ENCODE data around the gene TTBK1.

The TTBK1 gene

DNA sequence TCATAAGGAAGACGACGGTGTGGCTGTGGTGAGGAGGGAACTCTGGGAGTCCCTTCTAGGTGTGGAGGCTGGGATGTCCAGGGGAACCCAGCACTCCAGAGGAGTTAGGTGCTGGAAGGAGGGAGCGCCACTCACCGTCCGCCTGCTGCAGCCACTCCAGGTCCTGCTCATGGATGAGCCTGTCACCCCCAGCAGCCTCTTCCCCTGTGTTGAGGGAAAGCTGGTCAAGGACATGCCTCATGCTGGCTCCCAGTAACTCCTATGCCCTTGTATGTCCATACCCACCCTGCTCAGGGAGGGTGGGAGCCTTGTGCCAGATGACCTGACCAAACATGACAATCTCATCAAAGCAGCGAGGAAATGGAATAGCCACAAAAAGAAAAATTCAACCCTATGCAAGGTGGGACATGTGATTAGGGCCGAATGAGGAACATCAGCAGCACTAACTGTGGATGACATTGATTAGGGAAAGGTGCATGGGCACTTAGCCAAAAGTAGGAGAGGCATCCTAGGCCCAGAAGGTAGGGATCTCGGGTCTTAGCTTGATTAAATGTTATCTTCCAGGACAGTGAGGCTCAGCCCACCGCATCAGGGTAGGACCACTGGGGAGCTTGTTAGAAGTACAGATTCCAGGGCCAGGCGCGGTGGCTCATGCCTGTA, 17.0 kb upstream of the TTBK1 start:
- DNase-seq: no peak

GRCh38 chr6:43228951-43229802, 14.1 kb upstream of the TTBK1 start, which contains the start of gene DNPH1:
Gene DNPH1, minus strand, starts transcription at chr6:43229481. Its CDS starts 25 bp downstream, at chr6:43229456.
- peak; percentile 74 for DNase-seq

GRCh38 chr6:43229803-43230620, 13.3 kb upstream of the TTBK1 start:
- no peak for DNase-seq

- no peak for DNase-seq
Measured at GRCh38 chr6:43231053-43231452, 12.2 kb upstream of the TTBK1 start.

- DNase-seq: no peak
Measured at GRCh38 chr6:43231735-43232450, 11.4 kb upstream of the TTBK1 start.

DNA sequence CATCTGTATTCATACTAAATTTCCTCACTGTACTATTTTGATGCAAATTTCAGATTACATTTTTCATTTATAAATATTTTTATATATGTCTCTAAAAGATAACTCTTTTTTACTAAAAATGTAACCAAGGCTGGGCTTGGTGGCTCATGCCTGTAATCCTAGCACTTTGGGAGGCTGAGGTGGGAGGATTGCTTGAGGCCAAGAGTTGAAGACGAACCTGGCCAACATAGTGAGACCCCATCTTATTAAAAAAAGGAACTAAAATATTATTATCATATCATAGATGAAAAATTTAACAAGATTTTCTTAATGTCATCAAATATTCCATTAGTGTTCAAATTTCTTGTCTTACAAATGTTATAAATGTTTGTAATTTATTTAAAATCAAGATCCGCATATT, 7.4 kb upstream of the TTBK1 start:
- no peak for DNase-seq

DNA sequence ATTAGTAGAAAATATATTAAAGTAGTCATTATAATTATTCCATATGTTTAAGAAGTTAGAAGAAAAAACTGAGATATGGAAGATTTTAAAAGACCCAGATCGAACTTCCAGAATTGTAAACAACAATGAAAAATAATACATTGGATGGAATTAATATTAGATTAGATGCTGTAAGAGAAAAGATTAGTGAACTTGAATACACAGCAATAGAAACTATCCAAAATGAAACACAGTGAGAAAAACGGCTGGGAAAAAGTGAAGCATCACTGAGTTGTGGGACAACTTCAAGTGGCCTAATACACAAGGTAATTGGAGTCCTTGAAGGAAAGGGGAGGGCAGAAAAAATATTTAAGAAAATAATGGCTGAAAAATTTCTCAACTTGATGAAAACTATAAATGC, 4.2 kb upstream of the TTBK1 start:
- no peak for DNase-seq

DNA sequence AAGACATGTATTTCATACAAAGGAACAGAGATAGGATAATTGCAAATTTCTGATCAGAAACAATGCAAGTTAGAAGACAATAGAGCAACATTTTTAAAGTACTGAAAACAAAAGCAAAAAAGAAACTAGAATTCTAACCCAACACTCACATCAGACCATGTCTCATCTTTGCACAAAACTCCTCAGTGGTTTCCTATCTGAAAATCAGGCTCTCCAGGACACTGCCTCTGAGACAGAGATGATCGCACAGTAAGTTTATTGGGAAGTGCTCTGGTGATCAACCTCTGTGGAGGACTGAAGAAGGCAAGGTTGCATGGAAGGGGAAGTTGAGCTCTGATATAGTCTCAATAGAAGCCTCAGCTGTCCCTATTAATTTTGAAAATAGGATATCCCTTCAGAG, 2.3 kb upstream of the TTBK1 start:
- DNase-seq: no peak

DNA sequence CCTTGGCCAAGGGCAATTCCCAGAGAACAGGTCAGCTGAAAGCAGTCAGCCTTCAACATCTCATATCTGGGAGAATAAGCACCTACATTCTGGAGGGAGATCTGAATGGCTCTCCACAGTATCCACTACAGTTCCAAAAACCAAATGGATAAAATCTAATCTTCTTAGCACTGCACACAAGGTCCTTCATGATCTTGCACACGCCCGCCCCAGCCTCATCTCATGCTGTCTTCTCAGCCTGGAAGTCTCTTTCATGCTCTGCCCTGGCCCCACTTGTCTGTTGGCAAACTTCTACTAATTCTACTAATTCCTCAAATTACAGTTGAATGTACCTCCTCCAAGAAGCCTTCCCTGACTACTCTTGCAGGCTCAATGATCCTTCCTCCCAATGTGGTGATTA, 1.8 kb upstream of the TTBK1 start:
- no peak for DNase-seq

DNA sequence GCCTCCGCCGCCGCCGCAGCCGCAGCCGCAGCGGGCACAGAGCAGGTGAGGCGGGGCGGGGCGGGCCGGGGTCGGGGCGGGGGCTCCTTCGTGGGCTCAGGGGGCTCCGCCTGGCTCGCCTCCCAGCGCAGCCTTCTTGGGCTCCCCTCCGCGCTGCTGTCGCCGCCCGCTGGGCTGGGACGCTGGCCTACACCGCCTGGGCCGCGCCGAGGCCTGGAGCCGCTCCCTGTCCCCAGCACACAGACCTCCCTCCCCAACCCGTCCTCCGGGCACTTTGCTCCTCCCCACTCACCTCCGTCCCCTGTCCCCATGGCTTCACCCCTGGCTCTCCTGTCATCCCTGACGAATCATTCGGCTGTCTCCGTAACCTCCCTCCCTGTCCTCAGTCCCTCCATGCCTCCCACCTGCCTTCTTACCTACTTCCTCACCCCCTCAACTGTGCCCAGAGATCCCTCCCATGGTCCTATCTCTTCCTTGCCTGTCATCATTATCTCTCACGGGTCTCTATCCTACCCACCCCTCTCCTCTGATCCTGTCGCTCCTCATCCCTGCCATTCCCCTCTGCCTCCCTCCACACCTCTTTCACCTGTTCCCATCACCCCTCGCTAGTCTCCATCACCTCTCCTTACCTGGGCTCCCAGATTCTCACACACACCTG, 512 bp downstream of the TTBK1 start:
- peak; percentile 19 for DNase-seq

GRCh38 chr6:43246301-43247113, 3.2 kb downstream of the TTBK1 start:
- DNase-seq: no peak

DNA sequence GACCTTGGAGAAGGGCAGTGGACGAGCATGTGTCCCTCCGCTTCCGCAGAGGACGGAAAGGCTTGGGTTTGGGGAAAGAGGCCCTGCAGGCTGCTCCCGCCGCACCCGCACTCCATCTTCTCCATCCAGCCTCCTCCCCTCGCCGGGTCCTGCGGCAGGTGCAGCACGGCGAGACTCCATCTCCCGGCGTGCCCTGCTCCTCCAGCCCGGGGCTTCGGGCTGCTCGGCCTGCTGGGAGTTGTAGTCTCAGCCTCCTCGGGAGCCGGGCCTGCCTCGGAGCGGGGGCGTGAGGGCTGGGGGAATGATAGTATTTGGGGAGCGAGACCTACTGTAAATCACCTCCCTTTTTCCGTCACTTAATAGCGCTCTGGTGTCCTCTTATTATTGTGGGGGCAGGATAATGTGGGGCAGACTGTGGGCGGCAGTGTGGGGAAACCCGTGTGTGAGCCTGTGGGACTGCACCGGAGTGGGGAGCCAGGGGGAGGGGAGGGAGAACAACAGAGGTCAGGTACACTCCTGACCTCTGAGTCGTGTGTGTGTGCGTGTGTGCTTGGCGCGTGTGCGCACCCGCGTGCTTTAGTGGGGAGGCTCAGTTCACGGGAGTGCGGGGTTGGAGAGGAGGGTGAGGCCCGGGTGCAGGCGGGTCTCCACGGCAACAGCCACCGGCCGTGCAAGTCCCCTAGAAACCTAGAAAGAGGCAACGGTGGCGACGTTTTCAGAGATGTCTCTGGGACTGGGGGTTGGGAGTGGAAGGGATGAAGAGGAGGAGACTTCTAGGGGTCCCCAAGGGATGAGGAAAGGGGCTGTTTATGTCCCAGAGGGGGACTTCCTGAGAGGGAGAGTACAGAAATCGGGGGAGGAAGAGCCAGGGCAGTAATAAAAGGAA, 4.1 kb downstream of the TTBK1 start:
- DNase-seq: peak; percentile 87

DNA sequence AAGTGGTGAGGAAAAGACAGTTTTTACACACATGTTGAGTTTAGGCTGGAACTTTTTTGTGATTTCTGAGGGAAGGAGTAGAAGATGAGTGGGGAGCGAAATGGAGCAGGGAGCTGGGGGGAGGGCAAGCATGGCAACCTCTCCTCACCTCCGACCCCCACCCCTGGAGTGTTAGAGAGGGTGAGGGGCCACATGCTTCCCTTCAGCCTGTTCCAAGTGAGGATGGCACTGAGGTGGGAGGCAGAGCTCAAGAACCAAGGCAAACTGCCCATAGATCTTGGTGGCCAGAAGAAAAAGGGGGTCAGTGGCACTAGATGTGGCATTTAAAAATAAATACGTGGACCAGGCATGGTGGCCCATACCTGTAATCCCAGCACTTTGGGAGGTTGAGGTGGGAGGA, 4.8 kb downstream of the TTBK1 start:
- no peak for DNase-seq

- DNase-seq: no peak
Measured at GRCh38 chr6:43248791-43249190, 5.5 kb downstream of the TTBK1 start.

GRCh38 chr6:43250992-43251373, 7.7 kb downstream of the TTBK1 start:
- DNase-seq: no peak

- DNase-seq: no peak
Measured at GRCh38 chr6:43253401-43253800, 10.1 kb downstream of the TTBK1 start.

DNA sequence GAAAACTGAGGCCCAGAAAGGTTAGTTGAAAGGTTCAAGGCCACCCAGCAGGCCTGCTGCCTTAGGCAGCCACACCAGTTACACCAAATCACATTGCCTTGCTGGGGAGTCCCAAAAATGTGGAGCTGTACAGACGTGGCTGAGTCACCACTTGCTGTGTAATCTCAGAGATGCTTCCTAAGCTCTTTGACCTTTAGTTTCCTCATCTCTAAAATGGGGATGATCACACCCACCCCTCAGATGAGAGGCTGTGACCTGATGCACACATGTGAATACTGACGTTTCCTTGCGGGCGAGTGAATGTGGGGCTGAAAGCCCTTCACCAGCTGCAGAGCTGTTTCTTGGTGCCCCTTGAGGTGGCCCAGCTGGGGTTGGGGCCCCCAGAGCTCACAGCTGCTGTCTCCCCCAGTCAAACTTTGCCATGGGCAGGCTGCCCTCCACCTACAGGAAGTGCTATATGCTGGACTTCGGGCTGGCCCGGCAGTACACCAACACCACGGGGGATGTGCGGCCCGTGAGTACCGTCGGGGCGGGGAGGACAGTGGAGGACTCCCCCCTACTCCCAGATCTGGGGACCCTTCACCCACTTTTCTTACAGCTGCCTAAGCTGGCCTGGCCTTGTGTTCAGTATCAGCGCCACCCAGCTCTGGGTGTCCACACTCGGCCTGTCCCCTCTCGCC, 11.0 kb downstream of the TTBK1 start:
- DNase-seq: no peak

- DNase-seq: no peak
Measured at GRCh38 chr6:43254846-43255245, 11.6 kb downstream of the TTBK1 start.

DNA sequence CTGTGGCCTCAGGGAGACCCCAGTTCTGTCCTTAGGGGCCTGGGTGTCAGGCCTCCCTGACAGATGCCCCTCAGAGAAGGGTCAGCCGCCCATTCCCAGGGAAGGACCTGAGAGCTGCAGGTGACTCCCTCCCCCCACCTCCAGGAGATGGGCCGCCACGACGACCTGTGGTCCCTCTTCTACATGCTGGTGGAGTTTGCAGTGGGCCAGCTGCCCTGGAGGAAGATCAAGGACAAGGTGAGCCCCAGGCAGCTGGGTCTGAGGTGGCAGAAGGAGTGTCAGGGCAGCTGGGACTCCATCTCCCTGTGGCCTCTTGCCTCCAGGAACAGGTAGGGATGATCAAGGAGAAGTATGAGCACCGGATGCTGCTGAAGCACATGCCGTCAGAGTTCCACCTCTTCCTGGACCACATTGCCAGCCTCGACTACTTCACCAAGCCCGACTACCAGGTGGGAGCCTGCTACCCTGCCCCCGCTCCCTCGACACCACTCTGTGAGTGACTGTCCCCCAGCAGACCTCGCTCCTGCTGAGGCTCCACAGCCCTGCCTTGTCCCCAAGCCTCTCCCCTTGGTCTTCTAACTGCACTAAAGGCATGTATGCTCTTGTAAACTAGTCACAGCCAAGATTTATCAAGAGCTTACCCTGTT, 12.2 kb downstream of the TTBK1 start:
- DNase-seq: no peak

Measured in NCI-H345 (cell line).